LNCAP (cell line): ENCODE data around the gene RICTOR.

ENCODE experiments used
- TF ChIP-seq, protein P1 (sequence below): fragments of 450-650 bp; IDR thresholded peaks from 2 replicates; pipeline ENCODE4 v1.5.1; 2017; ENCODE audit warnings: mild to moderate bottlenecking

RICTOR gene

DNA sequence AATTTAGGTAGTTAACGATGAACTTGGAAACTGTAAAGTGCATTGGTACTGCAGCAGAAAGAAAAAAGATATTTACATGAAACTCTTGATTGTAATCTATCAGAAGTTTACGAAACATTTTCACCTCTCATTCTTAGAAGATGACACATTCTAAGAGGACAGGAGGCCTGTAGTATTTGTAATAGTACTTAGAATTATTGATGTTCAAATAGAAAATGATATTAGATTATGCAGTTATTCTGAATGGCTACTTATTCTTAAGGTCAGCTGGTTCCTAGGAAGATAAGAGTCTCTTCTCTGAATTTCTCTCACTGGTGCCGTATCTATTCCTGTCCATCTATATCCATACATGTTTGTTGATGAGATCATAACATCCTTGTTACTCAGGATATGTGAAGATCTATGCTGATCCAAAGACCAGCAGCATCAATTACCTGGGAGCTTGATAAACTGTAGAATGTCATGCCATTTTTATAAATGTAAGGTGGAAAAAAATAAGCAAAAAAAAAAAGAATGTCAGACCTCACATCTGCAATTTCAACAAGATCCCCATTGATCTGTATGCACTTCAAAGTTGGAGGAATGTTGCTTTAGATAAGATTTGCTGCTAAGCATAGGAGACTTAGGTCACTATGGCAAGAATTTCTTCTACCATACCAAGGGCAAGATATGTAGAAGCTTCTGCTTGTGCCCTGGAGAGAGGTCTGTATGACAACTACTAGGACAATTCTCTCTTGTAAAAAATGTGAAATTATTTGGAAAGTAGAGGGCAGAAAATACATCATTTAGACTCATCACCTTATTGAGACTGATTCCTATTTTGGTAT is 42.4 kb upstream of the RICTOR start:
- TF ChIP-seq, protein P1, sequence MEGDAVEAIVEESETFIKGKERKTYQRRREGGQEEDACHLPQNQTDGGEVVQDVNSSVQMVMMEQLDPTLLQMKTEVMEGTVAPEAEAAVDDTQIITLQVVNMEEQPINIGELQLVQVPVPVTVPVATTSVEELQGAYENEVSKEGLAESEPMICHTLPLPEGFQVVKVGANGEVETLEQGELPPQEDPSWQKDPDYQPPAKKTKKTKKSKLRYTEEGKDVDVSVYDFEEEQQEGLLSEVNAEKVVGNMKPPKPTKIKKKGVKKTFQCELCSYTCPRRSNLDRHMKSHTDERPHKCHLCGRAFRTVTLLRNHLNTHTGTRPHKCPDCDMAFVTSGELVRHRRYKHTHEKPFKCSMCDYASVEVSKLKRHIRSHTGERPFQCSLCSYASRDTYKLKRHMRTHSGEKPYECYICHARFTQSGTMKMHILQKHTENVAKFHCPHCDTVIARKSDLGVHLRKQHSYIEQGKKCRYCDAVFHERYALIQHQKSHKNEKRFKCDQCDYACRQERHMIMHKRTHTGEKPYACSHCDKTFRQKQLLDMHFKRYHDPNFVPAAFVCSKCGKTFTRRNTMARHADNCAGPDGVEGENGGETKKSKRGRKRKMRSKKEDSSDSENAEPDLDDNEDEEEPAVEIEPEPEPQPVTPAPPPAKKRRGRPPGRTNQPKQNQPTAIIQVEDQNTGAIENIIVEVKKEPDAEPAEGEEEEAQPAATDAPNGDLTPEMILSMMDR, result no peak

DNA sequence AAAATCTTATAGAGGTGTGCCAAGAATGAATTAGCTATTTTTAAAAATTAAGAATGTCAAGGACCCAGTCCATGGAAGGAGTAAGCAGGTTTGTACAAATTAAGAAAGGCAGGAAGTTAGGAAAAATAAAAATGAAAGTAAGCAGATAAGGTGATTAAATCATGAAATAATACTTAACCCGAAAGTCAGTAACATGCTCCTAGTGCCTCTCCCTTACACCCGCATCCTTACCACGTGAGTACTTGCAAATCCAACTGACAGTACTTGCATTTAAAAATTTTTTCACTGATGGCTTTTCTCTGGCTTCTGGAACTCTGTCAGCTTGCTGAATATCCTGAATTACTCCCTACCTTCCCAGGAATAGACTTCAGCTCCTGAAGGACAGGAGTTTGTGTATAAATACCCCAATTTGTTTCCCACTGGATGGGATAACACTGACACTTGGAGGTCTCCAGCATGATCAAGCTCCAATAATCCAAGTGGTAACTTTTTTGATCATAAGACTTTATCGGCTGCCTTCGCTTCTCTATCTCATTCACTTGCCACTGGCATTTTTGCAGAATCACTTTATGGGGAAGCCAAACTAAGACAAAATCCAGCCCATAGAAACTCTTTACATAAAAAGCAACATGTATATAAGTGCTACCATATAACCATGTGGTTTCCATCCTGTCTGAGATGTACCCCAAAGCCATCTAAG is 41.6 kb upstream of the RICTOR start:
- TF ChIP-seq, protein P1, result no peak

DNA sequence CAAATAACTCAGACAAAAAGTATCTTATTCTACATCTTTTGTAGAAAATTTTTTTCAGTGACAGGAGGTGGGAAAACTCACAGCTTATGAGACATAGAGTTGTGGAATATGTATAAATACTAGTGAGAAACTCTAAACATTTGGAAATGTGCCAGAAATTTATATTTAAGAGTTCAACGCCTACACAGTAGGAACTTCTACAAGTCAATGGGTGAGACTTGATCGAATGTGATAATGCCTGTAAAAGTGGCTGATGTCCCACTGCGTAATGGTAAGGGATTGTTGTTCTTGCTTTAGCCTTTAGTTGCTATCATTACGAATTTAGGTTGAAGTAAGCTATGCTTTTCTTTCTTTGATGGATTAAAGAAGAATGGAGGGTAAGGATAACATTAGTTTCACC is 40.0 kb upstream of the RICTOR start:
- TF ChIP-seq, protein P1, result no peak

DNA sequence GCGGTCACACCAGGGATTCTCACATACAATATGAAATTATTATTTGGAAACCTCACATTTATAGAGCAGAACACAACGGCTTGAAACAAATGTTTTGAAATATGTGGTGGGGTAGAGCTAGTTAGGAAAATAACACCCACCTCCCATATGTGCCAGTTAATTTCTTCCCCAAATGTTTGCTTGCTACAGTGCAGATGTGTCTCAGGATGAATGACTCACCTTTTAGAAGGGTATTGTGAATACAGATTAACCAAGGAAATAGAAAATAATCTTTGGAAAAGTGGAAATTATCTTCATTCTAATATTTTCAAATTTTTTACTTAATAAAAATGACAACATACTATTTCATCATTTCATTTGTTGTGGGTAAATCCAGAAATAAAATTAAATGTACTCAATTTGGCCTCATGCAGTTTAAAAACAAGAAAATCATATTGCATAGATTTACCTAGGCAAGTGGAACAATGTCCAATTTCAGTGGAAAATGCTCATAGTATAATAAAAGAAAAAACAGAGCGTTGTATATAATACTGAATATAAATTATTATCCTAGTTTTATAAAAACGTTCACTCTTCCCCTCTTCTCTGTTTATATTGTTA is 39.3 kb upstream of the RICTOR start:
- TF ChIP-seq, protein P1, result no peak

DNA sequence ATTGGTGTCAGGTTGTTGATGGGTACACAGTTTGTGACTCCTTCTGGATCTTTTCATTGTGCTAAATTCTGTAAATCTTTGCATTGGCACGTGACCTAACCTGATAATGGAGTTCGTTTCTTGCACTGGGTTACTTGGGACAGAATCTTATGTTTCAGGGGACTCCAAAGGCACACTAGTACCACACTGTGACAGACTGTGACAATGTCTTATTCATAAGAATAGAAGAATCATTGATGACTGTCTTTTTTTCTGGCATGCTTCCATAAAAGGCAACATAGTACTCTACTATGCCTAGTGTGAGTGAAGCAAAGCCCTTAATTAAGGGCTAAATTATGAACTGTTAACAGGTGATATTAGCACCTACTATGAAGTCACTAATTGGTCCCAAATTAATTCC is 35.4 kb upstream of the RICTOR start:
- TF ChIP-seq, protein P1, result no peak

DNA sequence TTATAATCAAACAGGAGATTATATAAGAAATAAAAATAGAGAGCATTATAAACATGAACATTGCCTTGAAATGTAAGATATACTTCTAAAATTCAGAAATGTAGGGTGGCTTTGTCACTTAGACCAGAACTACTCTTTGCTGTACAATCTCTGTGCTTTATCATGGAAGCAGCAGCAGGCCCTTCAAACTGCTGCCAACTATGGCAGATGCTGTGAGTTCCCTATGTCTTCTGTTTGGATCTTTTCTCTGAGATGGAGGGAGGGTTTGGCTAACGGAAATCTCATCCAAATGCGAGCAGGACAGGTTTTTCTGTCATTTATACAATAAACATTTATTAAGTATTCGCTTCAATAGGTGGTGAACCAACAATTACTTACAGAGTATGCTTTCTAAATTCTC is 34.8 kb upstream of the RICTOR start:
- TF ChIP-seq, protein P1, result no peak

DNA sequence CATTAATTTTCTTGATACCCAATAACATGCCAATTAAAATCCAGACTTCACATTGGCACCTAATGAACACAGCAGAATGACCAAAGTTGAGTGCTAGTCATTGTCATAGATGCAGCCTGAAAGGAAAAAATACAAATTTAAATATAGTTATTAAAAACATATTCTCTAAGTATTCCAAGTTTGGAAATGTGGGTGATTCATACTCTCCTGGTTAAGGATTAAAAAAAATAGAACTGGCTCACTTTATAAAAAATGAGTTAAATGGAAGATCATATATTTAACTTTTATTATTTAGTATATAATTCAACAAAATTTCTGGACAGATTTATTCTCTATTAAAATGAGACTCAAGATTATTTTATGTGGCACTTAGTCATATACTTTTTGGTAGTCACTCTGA is 33.2 kb upstream of the RICTOR start:
- TF ChIP-seq, protein P1, result no peak
